Hepatocyte (in vitro differentiated cells): ENCODE results near the gene LRRC49. TPM values are rescaled to one million over a fixed set of nuclear protein-coding genes. Genes with fewer than 3 reads are reported as not detected.
"Not testable (repeated sequence)": the region's sequence is repeated elsewhere in the genome, so short reads cannot be mapped to it uniquely, and the experiment has no call there.

Experiments
- DNase-seq: peaks from one replicate; pipeline ENCODE4 v3.0.0-alpha.2; 2016; ENCODE audit warnings: low spot score
- H2AFZ ChIP-seq: fragments of 200-600 bp; sonication (generic); 2 replicates; pipeline ENCODE4 v1.6.0; 2016; ENCODE audit warnings: antibody characterized with exemption, mild to moderate bottlenecking
- H3K27ac ChIP-seq: fragments of 200-600 bp; sonication (generic); 2 replicates; pipeline ENCODE4 v1.5.1; 2016; ENCODE audit warnings: mild to moderate bottlenecking
- H3K27me3 ChIP-seq: fragments of 200-600 bp; sonication (generic); 2 replicates; pipeline ENCODE4 v1.6.1; 2016
- H3K36me3 ChIP-seq: fragments of 200-600 bp; sonication (generic); replicated peaks from 2 replicates; pipeline ENCODE4 v1.5.1; 2016; ENCODE audit warnings: low read depth; ENCODE audit not compliant: insufficient read depth
- H3K4me1 ChIP-seq: fragments of 200-600 bp; sonication (generic); 2 replicates; pipeline ENCODE4 v1.5.1; 2016; ENCODE audit warnings: mild to moderate bottlenecking, moderate library complexity; ENCODE audit not compliant: insufficient read depth
- H3K4me2 ChIP-seq: fragments of 200-600 bp; sonication (generic); 2 replicates; pipeline ENCODE4 v1.6.0; 2016
- H3K4me3 ChIP-seq: fragments of 200-600 bp; sonication (generic); 2 replicates; pipeline ENCODE4 v1.5.1; 2016; ENCODE audit warnings: mild to moderate bottlenecking
- H3K79me2 ChIP-seq: fragments of 200-600 bp; sonication (generic); 2 replicates; pipeline ENCODE4 v1.6.0; 2017; ENCODE audit warnings: mild to moderate bottlenecking
- H3K9me2 ChIP-seq: fragments of 200-600 bp; sonication (generic); replicated peaks from 2 replicates; pipeline ENCODE4 v1.6.0; 2017; ENCODE audit warnings: mild to moderate bottlenecking; ENCODE audit not compliant: insufficient read depth
- H3K9me3 ChIP-seq: fragments of 200-600 bp; sonication (generic); 2 replicates; pipeline ENCODE4 v1.5.1; 2016; ENCODE audit warnings: low read depth, mild to moderate bottlenecking
- H4K20me1 ChIP-seq: fragments of 200-600 bp; sonication (generic); 2 replicates; pipeline ENCODE4 v1.6.0; 2016; ENCODE audit warnings: mild to moderate bottlenecking; ENCODE audit not compliant: insufficient read depth, poor library complexity, severe bottlenecking
- CTCF ChIP-seq: fragments of 200-600 bp; sonication (generic); IDR thresholded peaks from 2 replicates; pipeline ENCODE4 v1.5.1; 2016; ENCODE audit warnings: antibody characterized with exemption, mild to moderate bottlenecking; ENCODE audit not compliant: poor library complexity
- EZH2 ChIP-seq: fragments of 200-600 bp; sonication (generic); IDR thresholded peaks from 2 replicates; pipeline ENCODE4 v1.6.1; 2016; ENCODE audit warnings: antibody characterized with exemption, mild to moderate bottlenecking, borderline replicate concordance
- EZH2phosphoT487 ChIP-seq: fragments of 200-600 bp; sonication (generic); IDR thresholded peaks from one replicate; pipeline ENCODE4 v1.6.1; 2018; ENCODE audit warnings: antibody characterized with exemption, mild to moderate bottlenecking, low read depth, moderate library complexity; ENCODE audit not compliant: unreplicated experiment, severe bottlenecking
- WGBS: methylation state at CpG from one replicate; pipeline ENCODE4 v1.1.6; 2016; ENCODE audit warnings: low lambda C conversion rate; ENCODE audit errors: missing lambda C conversion rate; 5-methylcytosine and 5-hydroxymethylcytosine counted together
- polyA plus RNA-seq: library from polyadenylated mRNA; unstranded; fragments of >200 nt; fragmentation: Nextera tagmentation; extraction: Ambion mirVana; gene quantifications from 2 replicates; pipeline ENCODE4 v1.2.1, GENCODE V29; 2016
- total RNA-seq: library from RNA; depleted of rRNA; stranded (reverse); fragments of >200 nt; gene quantifications from 2 replicates; pipeline ENCODE4 v1.2.3, GENCODE V29; 2014

LRRC49 gene
- total and polyA plus RNA-seq, 2 experiments from 2014 or later, result 1.4 to 11.6 TPM

- WGBS, result 88% methylated on average over 1 of the region's 1 CpG
- peak; percentile 55 for DNase-seq
Observed at GRCh38 chr15:71011503-71012155, 119.0 kb downstream of the LRRC49 start.

DNA sequence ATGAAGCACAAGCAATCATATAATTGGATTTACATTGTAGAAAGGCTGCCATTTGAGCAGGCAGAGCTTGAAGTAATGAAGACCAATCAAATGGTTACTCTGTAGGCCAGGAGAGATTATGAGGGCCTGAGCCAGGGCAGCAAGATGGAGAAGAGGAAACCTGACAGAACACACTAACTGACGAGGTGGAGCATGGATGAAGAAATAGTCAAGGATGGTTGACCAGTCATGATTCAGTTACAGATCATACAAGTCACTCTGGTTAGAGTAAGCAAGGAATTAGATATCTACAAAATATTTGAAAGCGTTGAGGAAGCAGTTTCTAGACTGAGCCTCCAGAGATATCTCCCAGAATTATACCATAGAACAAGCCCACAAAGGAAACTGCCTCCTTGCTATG, 120.8 kb downstream of the LRRC49 start:
- Histone ChIP-seq H2AFZ (no peak overlapping the region), H3K27me3 (no peaks in the 10 kb centered on the region), H3K36me3 (no peaks in the 10 kb centered on the region), H3K4me2 (no peak overlapping the region), H3K9me2 (no peaks in the 10 kb centered on the region), H3K9me3 (no peaks in the 10 kb centered on the region), H3K79me2 (no peaks in the 10 kb centered on the region), H3K27ac (no peak overlapping the region), H3K4me3 (no peak overlapping the region), H3K4me1 (no peaks in the 10 kb centered on the region), H4K20me1 (no peaks in the 10 kb centered on the region)
- no peak for DNase-seq
- 95% methylated on average over 2 of the region's 2 CpGs for WGBS
- TF ChIP-seq CTCF (no peak), EZH2 (no peak), EZH2phosphoT487 (no peak)

More at GRCh38 chr15:71011503-71012155, 119.0 kb downstream of the LRRC49 start:
- H3K36me3 ChIP-seq, result no peaks in the 10 kb centered on the region
- H3K27ac ChIP-seq, result no peak overlapping the region
- no peaks in the 10 kb centered on the region for H3K9me3 ChIP-seq
- no peaks in the 10 kb centered on the region for H3K27me3 ChIP-seq
- no peaks in the 10 kb centered on the region for H3K79me2 ChIP-seq
- no peak overlapping the region for H3K4me3 ChIP-seq
- H3K9me2 ChIP-seq, result no peaks in the 10 kb centered on the region
- H4K20me1 ChIP-seq, result no peaks in the 10 kb centered on the region
- H3K4me1 ChIP-seq, result no peaks in the 10 kb centered on the region
- peak; percentile 82 for TF ChIP-seq CTCF
- no peak for TF ChIP-seq EZH2
- H2AFZ ChIP-seq, result no peak overlapping the region
- no peak overlapping the region for H3K4me2 ChIP-seq

DNA sequence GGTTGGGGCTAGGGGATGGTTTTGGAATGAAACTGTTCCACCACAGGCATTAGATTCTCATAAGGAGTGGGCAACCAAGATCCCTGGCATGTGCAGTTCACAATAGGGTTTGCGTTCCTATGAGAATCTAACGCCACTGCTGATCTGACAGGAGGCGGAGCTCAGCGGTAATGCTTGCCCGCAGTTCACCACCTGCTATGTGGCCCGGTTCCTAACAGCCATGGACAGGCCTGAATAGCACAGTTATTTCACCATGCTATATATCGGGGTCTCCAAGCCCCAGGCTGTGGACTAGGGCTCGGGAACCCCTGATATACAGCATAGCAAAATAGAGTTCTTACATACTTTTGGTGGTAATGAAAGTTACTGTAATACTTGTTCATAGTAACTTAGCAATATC, 122.7 kb downstream of the LRRC49 start:
- Histone ChIP-seq H3K4me3 (no peak overlapping the region), H3K9me2 (no peaks in the 10 kb centered on the region), H2AFZ (no peak overlapping the region), H3K27me3 (no peaks in the 10 kb centered on the region), H3K27ac (no peak overlapping the region), H3K4me1 (no peaks in the 10 kb centered on the region), H3K4me2 (no peak overlapping the region), H4K20me1 (no peaks in the 10 kb centered on the region), H3K36me3 (no peaks in the 10 kb centered on the region), H3K9me3 (no peaks in the 10 kb centered on the region), H3K79me2 (no peaks in the 10 kb centered on the region)
- WGBS, result 96% methylated on average over 8 of the region's 8 CpGs
- no peak for DNase-seq
- no peak for TF ChIP-seq EZH2phosphoT487
- TF ChIP-seq EZH2, result no peak
- TF ChIP-seq CTCF, result no peak

DNA sequence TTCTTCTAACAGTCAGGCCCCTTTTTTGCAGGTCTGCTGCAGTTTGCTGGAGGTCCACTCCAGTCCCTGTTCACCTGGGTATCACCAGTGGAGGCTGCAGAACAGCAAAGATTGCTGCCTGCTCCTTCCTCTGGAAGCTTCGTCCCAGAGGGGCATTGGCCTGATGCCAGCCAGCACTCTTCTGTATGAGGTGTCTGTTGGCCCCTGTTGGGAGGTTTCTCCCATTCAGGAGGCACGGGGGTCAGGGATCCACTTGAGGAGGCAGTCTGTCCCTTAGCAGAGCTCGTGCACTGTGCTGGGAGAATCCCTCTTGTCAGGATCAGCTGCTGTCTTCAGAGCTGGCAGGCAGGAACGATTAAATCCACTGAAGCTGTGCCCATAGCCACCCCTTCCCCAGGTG, 138.6 kb downstream of the LRRC49 start:
- H3K36me3 ChIP-seq, H3K4me3 ChIP-seq, H2AFZ ChIP-seq, H3K27me3 ChIP-seq, H3K9me2 ChIP-seq, DNase-seq, H3K9me3 ChIP-seq, H3K4me1 ChIP-seq, H4K20me1 ChIP-seq, H3K4me2 ChIP-seq, H3K27ac ChIP-seq, H3K79me2 ChIP-seq: not testable (repeated sequence)
- WGBS, result 89% methylated on average over 4 of the region's 4 CpGs

- not testable (repeated sequence) for H3K79me2 ChIP-seq, H3K27me3 ChIP-seq, H3K4me3 ChIP-seq, H3K4me1 ChIP-seq, H3K36me3 ChIP-seq, H4K20me1 ChIP-seq, H3K27ac ChIP-seq, H3K4me2 ChIP-seq, DNase-seq, H2AFZ ChIP-seq, H3K9me3 ChIP-seq, H3K9me2 ChIP-seq
- 89% methylated on average over 1 of the region's 1 CpG for WGBS
Observed at GRCh38 chr15:71035478-71035877, 142.9 kb downstream of the LRRC49 start.
